Nephron progenitor cell (in vitro differentiated cells): ENCODE measurements around the gene AK4.
"Not testable (repeated sequence)": the region's sequence is repeated elsewhere in the genome, so short reads cannot be mapped to it uniquely, and the experiment has no call there.

Experiments used
- DNase-seq: peaks from one replicate; pipeline ENCODE4 v3.0.0; 2021
- H3K27ac Mint-ChIP-seq: 2 replicates; pipeline ENCODE4 v1.8.0; 2021; ENCODE audit warnings: mild to moderate bottlenecking, moderate library complexity, mixed read lengths
- H3K27me3 Mint-ChIP-seq: 2 replicates; pipeline ENCODE4 v1.8.0; 2021; ENCODE audit warnings: mild to moderate bottlenecking, low read depth, mixed read lengths; ENCODE audit not compliant: poor library complexity
- H3K36me3 Mint-ChIP-seq: 2 replicates; pipeline ENCODE4 v1.8.0; 2021; ENCODE audit warnings: low read depth, mixed read lengths
- H3K4me1 Mint-ChIP-seq: 2 replicates; pipeline ENCODE4 v1.8.0; 2021; ENCODE audit warnings: mixed read lengths
- H3K4me3 Mint-ChIP-seq: 2 replicates; pipeline ENCODE4 v1.8.0; 2021; ENCODE audit warnings: mild to moderate bottlenecking, moderate library complexity, mixed read lengths
- H3K9me3 Mint-ChIP-seq: 2 replicates; pipeline ENCODE4 v1.8.0; 2021; ENCODE audit warnings: mild to moderate bottlenecking, moderate library complexity, mixed read lengths
- CTCF ChIP-seq: fragments of 200-600 bp; sonication (generic); IDR thresholded peaks from 2 replicates; pipeline ENCODE4 v1.5.0; 2021; ENCODE audit warnings: antibody characterized with exemption

Gene AK4

DNA sequence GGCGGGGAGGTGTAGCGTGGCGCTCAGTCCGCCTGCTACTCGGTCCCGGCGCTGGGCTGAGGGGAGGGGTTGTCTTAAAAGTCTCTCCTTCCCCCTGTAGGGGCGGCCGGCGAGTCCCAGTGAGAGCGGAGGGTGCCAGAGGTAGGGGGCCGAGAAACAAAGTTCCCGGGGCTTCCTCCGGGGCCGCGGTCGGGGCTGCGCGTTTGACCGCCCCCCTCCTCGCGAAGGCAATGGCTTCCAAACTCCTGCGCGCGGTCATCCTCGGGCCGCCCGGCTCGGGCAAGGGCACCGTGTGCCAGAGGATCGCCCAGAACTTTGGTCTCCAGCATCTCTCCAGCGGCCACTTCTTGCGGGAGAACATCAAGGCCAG lies at the start of gene AK4:
TSS of gene AK4 (plus strand) at position 26 of the 370 bp plus-strand sequence. CDS start at position 231, 205 bp downstream.
- Mint-ChIP-seq H3K36me3 (peaks cover 13% of the 10 kb centered on the region), H3K27ac (peak within 1 kb of the TSS; percentile 54), H3K4me1 (peaks cover 21% of the 10 kb centered on the region), H3K27me3 (peaks cover 59% of the 10 kb centered on the region), H3K4me3 (peak within 1 kb of the TSS; percentile 91)
- H3K9me3 Mint-ChIP-seq: not testable (repeated sequence)
- peak; percentile 4 for DNase-seq

DNA sequence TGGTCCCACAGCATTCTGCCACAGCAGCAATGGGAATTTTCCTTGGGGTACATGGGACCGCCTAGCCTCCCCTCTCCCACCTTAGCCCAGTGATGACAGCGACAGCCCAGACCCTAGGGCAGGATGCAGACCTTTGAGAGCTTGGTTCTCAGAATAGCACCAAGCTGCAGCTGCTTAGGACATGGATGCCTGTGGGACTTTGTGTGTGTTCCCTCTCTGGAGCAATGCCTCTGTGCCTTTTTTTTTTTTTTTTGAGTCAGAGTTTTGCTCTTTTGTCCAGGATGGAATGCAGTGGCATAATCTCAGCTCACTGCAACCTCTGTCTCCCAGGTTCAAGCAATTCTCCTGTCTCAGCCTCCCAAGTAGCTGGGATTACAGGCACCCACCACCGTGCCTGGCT lies 44.2 kb upstream of the AK4 start:
- Mint-ChIP-seq H3K27me3 (peaks cover 2% of the 10 kb centered on the region), H3K27ac (no peak overlapping the region), H3K9me3 (peaks cover 26% of the 10 kb centered on the region), H3K36me3 (no peaks in the 10 kb centered on the region), H3K4me1 (no peaks in the 10 kb centered on the region), H3K4me3 (no peak overlapping the region)
- TF ChIP-seq CTCF: no peak
- DNase-seq: no peak

- peaks cover 18% of the 10 kb centered on the region for H3K9me3 Mint-ChIP-seq
- no peak overlapping the region for H3K4me3 Mint-ChIP-seq
- H3K36me3 Mint-ChIP-seq: no peaks in the 10 kb centered on the region
- no peak for DNase-seq
- no peaks in the 10 kb centered on the region for H3K4me1 Mint-ChIP-seq
- peaks cover 2% of the 10 kb centered on the region for H3K27me3 Mint-ChIP-seq
- no peak overlapping the region for H3K27ac Mint-ChIP-seq
- TF ChIP-seq CTCF: no peak
Observed at GRCh38 chr1:65104854-65105534, 43.0 kb upstream of the AK4 start.

- TF ChIP-seq CTCF: no peak
- Mint-ChIP-seq H3K4me3 (no peak overlapping the region), H3K36me3 (no peaks in the 10 kb centered on the region), H3K27ac (no peak overlapping the region), H3K27me3 (peaks cover 2% of the 10 kb centered on the region), H3K9me3 (peaks cover 17% of the 10 kb centered on the region), H3K4me1 (no peaks in the 10 kb centered on the region)
- DNase-seq: no peak
Observed at GRCh38 chr1:65105596-65105995, 42.4 kb upstream of the AK4 start.

- DNase-seq: no peak
- Mint-ChIP-seq H3K9me3 (peaks cover 10% of the 10 kb centered on the region), H3K4me1 (no peaks in the 10 kb centered on the region), H3K36me3 (no peaks in the 10 kb centered on the region), H3K4me3 (no peak overlapping the region), H3K27me3 (peaks cover 9% of the 10 kb centered on the region), H3K27ac (no peak overlapping the region)
- no peak for TF ChIP-seq CTCF
Observed at GRCh38 chr1:65108025-65108642, 39.9 kb upstream of the AK4 start.

DNA sequence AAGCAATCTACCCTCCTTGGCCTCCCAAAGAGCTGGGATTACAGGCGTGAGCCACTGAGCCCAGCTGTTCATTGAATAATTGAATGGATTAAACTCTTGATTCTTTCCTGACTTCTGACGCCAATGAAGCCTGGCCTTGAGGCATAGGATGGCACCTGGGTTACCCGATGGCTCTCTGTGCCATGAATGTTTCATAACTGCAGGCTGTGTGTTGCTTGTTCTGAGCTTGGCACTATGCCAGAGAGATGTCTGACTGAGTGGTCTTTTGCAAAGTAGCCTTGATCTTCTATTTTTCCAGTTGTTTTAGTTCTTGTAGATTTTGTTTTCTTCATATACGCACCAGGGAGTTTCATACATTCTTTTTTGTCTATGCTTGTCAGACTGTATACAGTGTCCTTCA lies 38.5 kb upstream of the AK4 start:
- Mint-ChIP-seq H3K36me3 (no peaks in the 10 kb centered on the region), H3K4me1 (peaks cover 4% of the 10 kb centered on the region), H3K9me3 (peaks cover 10% of the 10 kb centered on the region), H3K27ac (no peak overlapping the region), H3K27me3 (peaks cover 9% of the 10 kb centered on the region), H3K4me3 (no peak overlapping the region)
- DNase-seq: no peak
- TF ChIP-seq CTCF: no peak
